Pulmonary artery endothelial cell (primary cell): ENCODE measurements around the gene APEH. TPM values are rescaled to one million over a fixed set of nuclear protein-coding genes. Genes with fewer than 3 reads are reported as not detected.

Source experiments
- DNase-seq: peaks from one replicate; pipeline ENCODE4 v3.0.0-alpha.2; 2011; ENCODE audit warnings: low read depth, low spot score
- total RNA-seq: library from RNA; depleted of rRNA; stranded (reverse); fragments of >200 nt; gene quantifications from 2 replicates; pipeline ENCODE4 v1.2.3, GENCODE V29; 2014

The APEH gene
- total RNA-seq, 1 donor from 2014 or later, result 128 TPM

- DNase-seq, result no peak
Measured at GRCh38 chr3:49725906-49726681, 51.9 kb downstream of the APEH start.

- no peak for DNase-seq
Measured at GRCh38 chr3:49727154-49727923, 53.2 kb downstream of the APEH start.

- DNase-seq, result no peak
Measured at GRCh38 chr3:49727924-49728361, 53.8 kb downstream of the APEH start.

- no peak for DNase-seq
Measured at GRCh38 chr3:49729966-49730609, 55.9 kb downstream of the APEH start.

GRCh38 chr3:49732597-49732996, 58.4 kb downstream of the APEH start:
- no peak for DNase-seq

GRCh38 chr3:49733551-49733950, 59.4 kb downstream of the APEH start:
- no peak for DNase-seq

Other genes with a start within 250 kb of the APEH start
- 4.8 and 5.3 TPM in 2 replicates for gene NICN1, start 245.0 kb upstream of the APEH start, total RNA-seq
- gene DAG1, start 204.1 kb upstream of the APEH start, total RNA-seq, result 34.6 and 49.6 TPM in 2 replicates
- under 0.01 TPM in 2 replicates for gene BSN, start 119.9 kb upstream of the APEH start, total RNA-seq
- 2.2 and 2.8 TPM in 2 replicates for gene MST1, start 15.1 kb downstream of the APEH start, total RNA-seq
- 20.4 and 25.6 TPM in 2 replicates for gene RNF123, start 15.2 kb downstream of the APEH start, total RNA-seq
- not detected in 2 replicates for gene AMIGO3, start 45.3 kb downstream of the APEH start, total RNA-seq
- 51.2 and 75.5 TPM in 2 replicates for gene GMPPB, start 49.6 kb downstream of the APEH start, total RNA-seq
- 46.7 and 66.8 TPM in 2 replicates for gene IP6K1, start 112.2 kb downstream of the APEH start, total RNA-seq
- not detected in 2 replicates for gene CDHR4, start 125.5 kb downstream of the APEH start, total RNA-seq
- 20.4 and 21.5 TPM in 2 replicates for gene INKA1, start 128.9 kb downstream of the APEH start, total RNA-seq
- 29.5 and 42.2 TPM in 2 replicates for gene UBA7, start 139.6 kb downstream of the APEH start, total RNA-seq
- 4.4 and 5.1 TPM in 2 replicates for gene TRAIP, start 182.2 kb downstream of the APEH start, total RNA-seq
- gene CAMKV, start 195.6 kb downstream of the APEH start, total RNA-seq, result under 0.01 and 0.04 TPM in 2 replicates
- gene MST1R, start 229.5 kb downstream of the APEH start, total RNA-seq, result 0.99 and 1.0 TPM in 2 replicates